GM11168 (cell line): ENCODE data around the gene PTH1R.

Experiments
- in situ Hi-C: fragments of 300-500 bp; cut with MboI; formaldehyde crosslinking; loops from one replicate; pipeline ENCODE4 v1.12.0; 2022; ENCODE audit warnings: low sequenced_read_pairs; ENCODE audit not compliant: unreplicated experiment

PTH1R gene

GRCh38 chr3:46862369-46863025 lies 15.0 kb upstream of the PTH1R start:
- in situ Hi-C loops, result no loop called here

DNA sequence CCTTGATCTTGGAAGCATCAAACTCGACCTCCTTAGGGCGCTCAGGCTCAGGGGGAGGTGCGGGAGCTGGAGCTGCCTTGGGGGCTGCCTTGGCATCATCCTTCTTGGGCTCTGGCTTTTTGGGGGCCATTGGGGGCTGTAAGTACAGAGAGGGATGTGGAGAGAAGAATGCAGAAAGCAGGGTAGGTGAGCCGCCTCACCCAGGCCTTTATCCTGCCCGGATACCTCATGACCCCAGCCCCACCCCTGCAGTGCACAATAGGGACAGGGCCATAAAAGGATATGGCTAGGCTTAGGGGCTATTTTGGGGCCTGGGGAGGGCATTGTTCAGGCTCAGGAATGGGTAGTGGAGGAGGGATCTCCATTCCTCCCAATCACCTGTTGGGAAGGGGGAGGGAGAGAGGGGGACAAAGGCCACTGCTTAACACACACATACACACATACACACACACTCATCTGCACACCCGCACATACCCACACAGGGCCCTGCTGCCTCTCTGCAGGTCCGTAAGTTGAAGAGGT lies 14.2 kb upstream of the PTH1R start, which contains the start of gene MYL3:
Gene MYL3, minus strand, starts transcription at position 184 of the 522 bp plus-strand sequence. Its CDS starts 54 bp downstream, at position 130.
- in situ Hi-C loops, result no loop called here

- in situ Hi-C loops, result no loop called here
Measured at GRCh38 chr3:46864061-46864881, 13.2 kb upstream of the PTH1R start.

GRCh38 chr3:46865031-46865507 lies 12.5 kb upstream of the PTH1R start:
- in situ Hi-C loops, result no loop called here

- in situ Hi-C loops, result no loop called here
Measured at GRCh38 chr3:46865546-46865945, 12.0 kb upstream of the PTH1R start.

GRCh38 chr3:46866032-46866595 lies 11.4 kb upstream of the PTH1R start:
- in situ Hi-C loops, result no loop called here

GRCh38 chr3:46866720-46867549 lies 10.6 kb upstream of the PTH1R start:
- in situ Hi-C loops, result no loop called here

GRCh38 chr3:46867550-46867898 lies 10.0 kb upstream of the PTH1R start:
- in situ Hi-C loops, result no loop called here

GRCh38 chr3:46868287-46868686 lies 9.2 kb upstream of the PTH1R start:
- in situ Hi-C loops, result no loop called here

- in situ Hi-C loops, result no loop called here
Measured at GRCh38 chr3:46868948-46869347, 8.6 kb upstream of the PTH1R start.

- in situ Hi-C loops, result no loop called here
Measured at GRCh38 chr3:46869440-46869839, 8.1 kb upstream of the PTH1R start.

DNA sequence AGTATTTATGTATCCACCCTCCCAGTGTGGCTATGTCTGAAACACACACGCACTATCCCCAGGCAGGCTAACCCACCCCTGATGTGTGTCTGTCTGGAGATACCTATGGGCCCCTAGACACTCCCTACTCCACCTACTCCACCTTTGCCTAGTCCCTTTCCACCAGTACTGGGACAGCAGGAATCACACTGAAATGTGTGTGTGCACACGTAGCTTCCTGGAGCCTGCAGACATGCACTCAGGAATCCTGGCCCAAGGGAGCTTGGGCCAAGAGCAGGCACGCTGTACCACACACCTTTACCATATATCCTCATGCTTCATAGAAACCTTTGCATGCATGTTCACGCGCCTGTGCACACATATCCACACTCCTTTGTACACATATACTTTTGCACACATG lies 6.9 kb upstream of the PTH1R start:
- in situ Hi-C loops, result no loop called here

DNA sequence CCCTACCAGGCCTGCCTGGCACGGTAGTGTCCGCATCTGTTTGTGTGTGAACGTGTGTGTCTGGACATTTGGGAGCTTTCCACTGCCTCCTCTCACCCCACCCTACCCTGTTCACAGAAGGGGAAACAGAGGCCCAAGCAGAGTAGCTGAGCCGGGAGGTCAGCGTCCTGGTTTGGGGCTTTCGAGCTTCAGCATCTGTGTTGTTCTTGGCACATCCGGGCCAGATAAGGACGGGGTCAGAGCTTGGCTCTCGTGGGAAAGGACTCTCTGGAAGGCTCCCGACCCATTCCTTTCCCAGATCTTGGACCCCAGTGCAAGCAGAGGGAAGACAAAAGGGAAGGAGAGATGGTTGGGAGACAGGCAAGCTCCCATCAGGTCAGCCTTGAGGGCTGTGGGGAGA lies 6.3 kb upstream of the PTH1R start:
- in situ Hi-C loops, result no loop called here

GRCh38 chr3:46873521-46873920 lies 4.0 kb upstream of the PTH1R start:
- in situ Hi-C loops, result no loop called here

- in situ Hi-C loops, result no loop called here
Measured at GRCh38 chr3:46874430-46874829, 3.1 kb upstream of the PTH1R start.

DNA sequence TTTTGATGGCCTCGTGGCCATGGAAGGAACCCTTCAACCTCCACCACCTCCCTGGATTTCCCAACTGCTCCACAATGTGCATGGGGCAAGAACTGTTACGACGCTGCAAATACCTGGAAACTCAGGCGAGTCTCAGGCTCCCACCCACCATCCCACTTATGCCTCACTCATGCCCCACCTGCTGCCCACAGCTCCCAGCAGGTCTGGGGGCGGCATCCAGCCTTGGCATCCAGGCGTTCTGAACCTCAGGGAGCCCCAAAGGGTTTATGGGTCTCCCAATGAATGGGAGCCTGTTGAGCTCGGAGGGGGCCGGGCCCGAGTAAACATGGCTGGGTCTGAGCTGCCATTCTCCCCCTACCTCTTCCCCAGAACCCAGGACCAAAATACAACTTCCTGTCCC lies 2.0 kb upstream of the PTH1R start:
- in situ Hi-C loops, result no loop called here

DNA sequence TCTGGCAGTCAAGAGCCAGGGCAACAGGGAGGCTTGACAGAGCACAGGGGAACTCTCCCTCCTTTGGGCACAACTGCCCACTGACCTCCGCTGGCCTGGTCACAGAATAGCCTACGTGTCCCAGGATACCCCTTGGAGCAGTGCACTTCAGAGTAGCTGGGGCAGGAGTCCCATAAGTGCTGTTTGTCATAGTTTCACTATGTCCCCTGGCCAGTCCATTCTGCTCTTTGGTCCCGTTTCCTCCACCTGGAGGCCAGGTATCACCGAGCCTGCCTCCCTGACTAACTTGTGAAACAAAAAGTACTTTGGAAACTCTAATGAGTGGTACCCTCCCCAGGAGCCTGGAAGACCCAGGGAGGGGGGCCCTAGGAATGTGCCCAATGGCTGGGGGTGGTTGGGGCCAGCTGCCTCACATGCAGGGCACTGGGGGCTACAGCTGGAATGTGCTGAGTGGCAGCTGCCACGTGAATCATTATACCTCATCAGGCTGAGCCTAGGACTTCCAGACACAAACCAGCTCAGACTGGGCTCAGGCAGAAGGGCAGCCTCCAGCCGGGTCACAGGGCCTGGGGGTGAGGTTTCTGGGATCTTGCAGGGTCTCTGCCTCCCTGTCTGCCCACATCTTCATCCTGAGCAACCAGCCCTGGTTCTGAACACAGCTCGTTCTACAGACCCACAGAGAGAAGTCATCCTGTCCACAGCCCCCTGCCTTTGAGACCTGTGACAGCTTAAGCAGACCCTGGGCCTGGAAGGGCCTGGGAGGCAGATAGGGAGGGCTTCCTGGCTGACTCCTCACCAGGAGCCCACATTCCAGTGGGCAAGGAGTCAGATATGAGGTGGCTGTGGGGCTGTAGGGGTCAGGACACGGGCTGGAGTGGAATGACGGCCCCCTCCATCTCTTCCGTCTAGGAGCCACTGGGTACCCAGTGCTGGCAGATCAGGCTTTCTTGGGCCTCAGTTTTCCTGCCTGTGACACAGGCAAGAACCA lies 914 bp upstream of the PTH1R start:
- in situ Hi-C loops, result no loop called here

GRCh38 chr3:46878781-46879436 lies 1.4 kb downstream of the PTH1R start:
- in situ Hi-C loops, result no loop called here
